GM18867 (cell line): ENCODE measurements around the gene KIF21B.

Source experiments
- ATAC-seq: cut with Tn5 transposase; IDR thresholded peaks from one replicate; pipeline ENCODE4 v1.9.1; 2021; ENCODE audit warnings: mild to moderate bottlenecking, moderate library complexity; ENCODE audit not compliant: unreplicated experiment

Gene KIF21B

GRCh38 chr1:201020040-201020591, 3.4 kb downstream of the KIF21B start:
- ATAC-seq: peak; percentile 31

GRCh38 chr1:201019321-201019977, 4.1 kb downstream of the KIF21B start:
- ATAC-seq: peak; percentile 70

GRCh38 chr1:201017828-201018163, 5.7 kb downstream of the KIF21B start:
- no peak for ATAC-seq

- ATAC-seq: no peak
These were observed 6.3 kb downstream of the KIF21B start for GRCh38 chr1:201016943-201017827.

- ATAC-seq: no peak
These were observed 7.3 kb downstream of the KIF21B start for GRCh38 chr1:201016211-201016651.

GRCh38 chr1:201015551-201016091, 7.9 kb downstream of the KIF21B start:
- ATAC-seq: no peak

- no peak for ATAC-seq
These were observed 8.7 kb downstream of the KIF21B start for GRCh38 chr1:201014816-201015200.

GRCh38 chr1:201013991-201014815, 9.3 kb downstream of the KIF21B start:
- ATAC-seq: no peak

- ATAC-seq: no peak
These were observed 10.5 kb downstream of the KIF21B start for GRCh38 chr1:201013031-201013485.

GRCh38 chr1:201011616-201012015, 11.9 kb downstream of the KIF21B start:
- ATAC-seq: no peak

- no peak for ATAC-seq
These were observed 13.4 kb downstream of the KIF21B start for GRCh38 chr1:201009962-201010645.

GRCh38 chr1:201008666-201009360, 14.7 kb downstream of the KIF21B start:
- no peak for ATAC-seq

- ATAC-seq: no peak
These were observed 16.0 kb downstream of the KIF21B start for GRCh38 chr1:201007481-201007880.

- ATAC-seq: no peak
These were observed 17.1 kb downstream of the KIF21B start for GRCh38 chr1:201006450-201006849.

- ATAC-seq: no peak
These were observed 18.8 kb downstream of the KIF21B start for GRCh38 chr1:201004732-201005131.

- no peak for ATAC-seq
These were observed 19.4 kb downstream of the KIF21B start for GRCh38 chr1:201004154-201004553.

GRCh38 chr1:201002510-201002909, 21.0 kb downstream of the KIF21B start:
- ATAC-seq: no peak

GRCh38 chr1:201001962-201002361, 21.6 kb downstream of the KIF21B start:
- ATAC-seq: no peak

- no peak for ATAC-seq
These were observed 23.1 kb downstream of the KIF21B start for GRCh38 chr1:201000391-201000790.

GRCh38 chr1:200999667-201000066, 23.8 kb downstream of the KIF21B start:
- ATAC-seq: no peak
